HG02759 (cell line): ENCODE data around the gene SORL1.
"Not testable (repeated sequence)": the region's sequence is repeated elsewhere in the genome, so short reads cannot be mapped to it uniquely, and the experiment has no call there.

Experiments
- ATAC-seq: cut with Tn5 transposase; IDR thresholded peaks from one replicate; pipeline ENCODE4 v1.9.1; 2021; ENCODE audit warnings: mild to moderate bottlenecking, moderate library complexity; ENCODE audit not compliant: unreplicated experiment

Gene SORL1

DNA sequence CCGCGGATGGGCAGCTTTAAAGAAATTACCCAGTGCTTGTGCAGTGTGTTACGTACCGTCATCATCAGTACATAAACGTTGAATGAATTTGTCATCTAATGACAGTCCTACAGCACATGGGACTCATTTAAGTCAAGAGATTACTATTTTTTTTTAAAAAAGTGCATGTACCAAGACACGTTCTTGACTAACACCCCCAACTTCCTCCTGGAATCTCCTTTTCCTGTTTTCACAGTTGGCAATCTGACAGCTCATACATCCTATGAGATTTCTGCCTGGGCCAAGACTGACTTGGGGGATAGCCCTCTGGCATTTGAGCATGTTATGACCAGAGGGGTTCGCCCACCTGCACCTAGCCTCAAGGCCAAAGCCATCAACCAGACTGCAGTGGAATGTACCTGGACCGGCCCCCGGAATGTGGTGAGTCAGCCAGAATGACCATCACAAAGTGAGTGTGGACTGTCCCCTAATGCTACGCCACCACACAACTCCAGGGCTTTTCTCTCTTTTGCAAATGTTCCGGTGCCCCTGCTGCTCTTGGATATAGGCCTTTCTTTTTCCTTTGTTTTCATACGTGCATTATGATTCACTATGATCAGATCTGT is 162.6 kb downstream of the SORL1 start:
- no peak for ATAC-seq

DNA sequence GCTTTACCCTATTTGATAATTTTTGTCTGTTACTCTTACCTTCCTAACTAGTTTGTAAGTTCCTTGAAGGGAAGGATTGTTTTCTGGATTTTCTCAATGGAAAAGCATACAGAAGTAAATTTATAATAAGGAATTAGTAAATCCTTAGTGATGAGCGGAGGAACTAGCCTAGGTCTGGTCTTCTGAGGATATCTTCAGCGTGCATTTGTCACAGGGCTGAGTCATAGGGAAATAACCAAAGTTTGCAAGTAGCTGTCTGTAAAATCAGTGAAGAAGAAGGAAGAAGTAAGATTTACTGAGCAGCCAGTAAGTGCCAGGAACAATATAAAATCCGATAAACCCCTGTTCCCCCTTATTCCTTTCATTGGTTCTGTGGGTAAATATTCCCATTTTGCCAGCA is 163.4 kb downstream of the SORL1 start:
- no peak for ATAC-seq

DNA sequence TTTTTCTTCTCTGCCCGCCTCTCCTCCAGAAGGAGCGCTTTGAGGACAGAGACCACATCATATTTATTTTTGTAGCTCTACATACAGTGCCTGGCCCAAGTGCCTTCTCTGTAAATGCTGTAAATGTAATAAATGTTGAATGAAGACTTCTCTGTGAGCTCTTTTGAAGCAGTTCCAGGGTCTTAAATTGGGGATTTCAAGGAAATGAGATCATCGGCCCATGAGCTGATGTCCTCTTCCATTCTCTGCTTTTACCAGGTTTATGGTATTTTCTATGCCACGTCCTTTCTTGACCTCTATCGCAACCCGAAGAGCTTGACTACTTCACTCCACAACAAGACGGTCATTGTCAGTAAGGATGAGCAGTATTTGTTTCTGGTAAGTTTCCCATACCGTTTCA is 166.4 kb downstream of the SORL1 start:
- ATAC-seq: no peak

DNA sequence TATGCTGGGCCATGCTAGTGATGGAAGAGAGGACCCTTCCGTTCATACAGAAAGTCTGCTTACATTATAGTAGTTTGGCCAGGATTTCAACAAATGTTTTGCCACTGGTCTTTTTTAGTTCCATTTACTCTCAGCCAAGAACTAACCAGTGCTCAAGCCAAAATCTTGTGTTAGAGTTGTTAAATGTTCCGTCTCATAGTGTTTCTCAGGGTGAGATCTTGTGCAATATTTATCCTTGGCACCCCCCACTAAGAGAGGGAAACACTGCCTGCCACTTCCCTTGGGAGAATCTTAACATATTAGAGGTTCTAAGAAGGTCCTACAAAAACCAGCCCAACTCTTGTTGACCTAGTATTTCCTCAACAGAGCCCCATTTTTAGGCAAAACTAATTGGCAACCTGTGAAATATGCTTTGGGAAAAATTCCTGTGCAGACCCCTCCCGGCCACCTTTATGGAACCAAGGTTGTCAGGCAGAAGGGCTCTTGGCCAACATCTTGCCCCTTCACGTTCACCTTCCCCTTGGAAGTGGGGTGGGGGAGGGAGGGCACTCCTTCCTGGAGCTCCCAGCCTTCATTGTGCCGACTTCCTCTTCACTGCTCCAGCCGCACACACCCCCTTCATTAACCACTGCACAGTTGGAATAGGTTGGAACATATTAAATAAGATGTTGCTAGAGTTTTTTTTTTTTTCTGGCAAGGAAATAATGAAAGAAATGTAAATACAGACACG is 173.8 kb downstream of the SORL1 start:
- ATAC-seq: no peak

GRCh38 chr11:121626507-121626875 is 174.4 kb downstream of the SORL1 start:
- no peak for ATAC-seq

DNA sequence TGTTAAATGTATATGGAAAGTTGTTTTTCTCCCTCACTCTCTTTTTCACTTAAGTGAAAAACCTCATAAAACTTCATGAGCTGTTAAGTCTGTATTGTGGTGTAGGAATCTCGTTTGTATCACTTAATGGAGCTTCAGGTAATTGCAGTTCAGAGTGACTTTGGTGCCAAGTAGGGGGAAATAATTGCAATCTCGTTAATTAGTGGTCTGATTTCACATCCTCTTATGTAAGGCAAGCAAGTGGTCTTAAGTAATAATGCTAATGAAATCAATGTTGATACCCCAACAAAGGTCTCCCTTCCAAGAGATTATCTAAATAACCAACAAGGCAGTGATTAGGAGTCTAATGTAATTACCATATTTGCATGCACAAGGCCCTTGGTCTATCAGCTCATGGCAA is 174.9 kb downstream of the SORL1 start:
- no peak for ATAC-seq

GRCh38 chr11:121630041-121630440 is 177.9 kb downstream of the SORL1 start:
- ATAC-seq: no peak

GRCh38 chr11:121631456-121631855 is 179.3 kb downstream of the SORL1 start:
- no peak for ATAC-seq

- no peak for ATAC-seq
Observed at GRCh38 chr11:121634273-121634672, 182.2 kb downstream of the SORL1 start.

DNA sequence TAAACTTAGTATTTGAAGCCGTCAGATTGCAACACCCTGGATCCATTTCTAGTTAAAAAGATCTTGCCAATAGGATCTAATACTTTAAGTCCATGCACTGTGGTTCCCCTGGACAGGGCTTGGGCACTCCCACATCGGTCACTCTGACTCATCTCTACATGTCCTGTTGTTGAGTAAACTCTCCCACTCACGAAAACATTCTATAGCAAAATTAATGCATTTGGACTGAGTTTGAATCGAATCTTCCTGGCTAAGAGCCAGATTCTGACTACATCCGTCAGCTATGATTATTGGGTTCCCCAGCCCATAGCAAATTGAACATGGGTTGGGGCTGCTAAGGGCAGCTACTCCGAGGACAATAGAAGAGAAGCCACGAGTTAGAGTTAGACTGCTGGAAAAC is 182.8 kb downstream of the SORL1 start:
- no peak for ATAC-seq

- ATAC-seq: no peak
Observed at GRCh38 chr11:121636081-121636799, 184.1 kb downstream of the SORL1 start.

GRCh38 chr11:121636800-121637176 is 184.7 kb downstream of the SORL1 start:
- no peak for ATAC-seq

DNA sequence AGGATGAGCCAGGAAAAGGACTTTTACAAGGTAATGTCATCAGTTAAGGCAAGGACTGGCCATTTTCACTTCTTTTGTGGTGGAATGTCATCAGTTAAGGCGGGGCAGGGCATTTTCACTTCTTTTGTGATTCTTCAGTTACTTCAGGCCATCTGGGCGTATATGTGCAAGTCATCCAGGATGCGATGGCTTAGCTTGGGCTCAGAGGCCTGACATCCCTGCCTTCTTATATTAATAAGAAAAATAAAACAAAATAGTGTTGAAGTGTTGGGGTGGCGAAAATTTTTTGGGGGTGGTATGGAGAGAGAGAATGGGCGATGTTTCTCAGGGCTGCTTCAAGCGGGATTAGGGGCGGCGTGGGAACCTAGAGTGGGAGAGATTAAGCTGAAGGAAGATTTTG is 185.5 kb downstream of the SORL1 start:
- ATAC-seq: not testable (repeated sequence)

GRCh38 chr11:121643479-121644186 is 191.5 kb downstream of the SORL1 start:
- no peak for ATAC-seq

- ATAC-seq: no peak
Observed at GRCh38 chr11:121644187-121644512, 192.0 kb downstream of the SORL1 start.

DNA sequence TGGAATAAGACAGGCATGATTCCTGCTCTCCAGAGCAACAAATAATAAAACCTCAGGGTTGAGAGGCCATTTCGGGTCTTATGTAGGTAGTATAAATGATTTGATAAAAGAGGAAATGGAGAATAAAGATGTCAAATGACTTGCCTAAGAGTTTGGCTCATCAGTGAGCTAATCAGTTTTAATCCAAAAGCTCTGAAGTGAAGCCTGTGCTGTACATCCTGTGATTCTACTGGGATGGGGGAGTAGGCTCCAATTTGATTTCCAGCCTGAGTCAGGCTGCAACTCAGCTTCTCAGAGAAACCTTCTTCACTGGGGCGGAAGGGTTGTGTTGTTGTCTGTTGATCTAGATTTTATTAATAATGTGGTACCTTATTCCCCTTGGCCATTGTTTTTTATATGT is 192.9 kb downstream of the SORL1 start:
- ATAC-seq: no peak

GRCh38 chr11:121645596-121645995 is 193.5 kb downstream of the SORL1 start:
- ATAC-seq: no peak

DNA sequence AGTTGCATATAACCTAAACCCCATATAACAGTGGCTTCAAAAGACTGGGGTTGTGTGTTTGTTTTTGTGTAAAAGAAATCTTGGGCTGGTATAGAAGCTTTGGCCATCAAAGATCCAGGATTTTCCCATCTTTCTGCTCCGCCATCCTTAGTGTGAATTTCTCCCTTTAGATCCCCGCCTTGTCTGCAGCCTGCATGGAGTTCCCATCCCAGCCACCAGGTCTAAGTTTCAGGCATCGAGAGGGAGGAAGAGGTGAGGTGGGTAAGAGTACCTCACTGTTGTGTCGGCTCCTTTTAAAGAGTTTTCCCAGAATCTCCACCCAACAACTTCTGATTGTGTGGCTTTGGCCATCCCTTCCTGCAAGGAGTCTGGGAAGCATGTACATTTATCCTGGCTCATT is 196.2 kb downstream of the SORL1 start:
- ATAC-seq: no peak

DNA sequence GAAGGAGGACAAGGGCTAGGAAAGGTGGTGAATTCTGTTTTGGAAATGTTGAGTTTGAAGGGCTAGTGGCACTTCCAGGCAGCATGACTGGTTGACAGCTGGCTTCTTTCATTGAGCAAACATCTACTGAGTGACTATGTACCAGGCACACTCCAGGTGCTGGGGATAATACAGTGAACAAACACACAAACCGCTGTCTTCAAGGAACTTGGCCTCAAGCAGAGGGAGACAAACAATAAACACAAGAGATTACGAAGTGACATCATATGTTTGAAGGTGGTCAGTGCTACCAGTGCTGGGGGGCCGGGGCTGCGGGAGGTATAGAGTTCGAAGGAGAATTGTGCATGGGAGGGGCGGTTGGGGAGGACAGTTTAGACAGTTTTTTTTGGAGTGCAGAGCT is 197.7 kb downstream of the SORL1 start:
- ATAC-seq: no peak

DNA sequence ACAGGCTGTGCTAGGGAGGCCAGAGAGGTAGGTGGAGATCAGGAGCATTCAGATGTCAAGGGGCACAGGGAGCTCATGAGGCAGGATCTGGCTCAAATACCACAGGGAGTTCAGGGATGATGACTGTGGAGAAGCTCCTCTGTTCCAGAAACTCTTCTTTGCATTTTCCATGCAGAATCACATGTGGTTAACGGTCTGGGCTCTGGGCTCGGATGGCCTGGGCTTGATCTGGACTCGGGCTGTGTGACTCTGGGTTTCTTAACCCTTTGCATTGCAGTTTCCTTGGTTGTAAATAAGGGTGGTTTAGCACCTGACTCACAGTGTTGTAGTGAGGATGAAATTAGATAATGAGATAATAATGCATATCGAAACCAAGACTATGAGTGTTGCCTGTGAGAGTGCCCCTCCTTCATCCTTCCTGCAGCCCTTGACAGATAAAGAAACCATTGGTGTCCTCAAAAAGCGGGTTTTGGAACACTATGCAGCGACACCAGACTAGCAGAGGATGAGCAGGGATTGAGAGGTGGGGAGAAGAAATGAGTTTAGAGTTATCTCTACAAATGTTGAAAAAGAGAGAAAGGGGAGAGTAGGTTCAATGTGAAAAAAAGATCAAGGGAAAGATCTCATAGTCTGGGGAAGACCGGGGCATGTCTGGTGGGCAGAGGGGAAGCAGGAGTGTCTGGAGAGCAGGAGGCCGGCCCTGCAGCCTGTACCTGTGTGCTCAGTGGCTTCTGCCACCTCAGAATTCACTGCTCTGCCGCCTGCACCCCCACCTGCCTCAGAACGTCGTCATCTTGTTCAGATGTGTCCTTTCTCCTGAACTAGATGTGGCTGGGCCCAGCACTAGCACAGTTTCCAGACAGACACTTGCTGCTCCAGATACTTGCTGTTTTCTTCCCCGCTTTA is 198.5 kb downstream of the SORL1 start:
- ATAC-seq: no peak

DNA sequence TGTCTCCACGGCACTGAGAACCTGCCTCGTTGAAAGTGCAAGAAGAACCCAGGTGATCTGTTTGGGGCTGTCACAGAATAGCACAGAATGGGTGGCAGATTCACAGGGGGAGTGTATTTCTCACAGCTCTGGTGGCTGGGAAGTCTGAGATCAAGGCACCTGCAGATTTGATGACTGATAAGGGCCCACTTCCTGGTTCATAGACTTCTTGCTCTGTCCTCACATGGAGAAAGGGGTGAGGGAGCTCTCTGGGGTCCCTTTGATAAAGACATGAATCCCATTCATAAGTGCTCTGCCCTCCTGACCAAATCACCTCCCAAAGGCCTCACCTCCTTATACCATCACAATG is 199.1 kb downstream of the SORL1 start:
- no peak for ATAC-seq
